ENCODE results near the gene EPYC.

Gene EPYC

GRCh38 chr12:91009319-91009950 lies 4.7 kb upstream of the EPYC start:
- TF ChIP-seq CTCF (IDR thresholded peaks at IDR 0.05; ENCODE audit: borderline replicate concordance, insufficient read depth, low read depth, low read length), result no peak
- H3K4me3 ChIP-seq (ENCODE audit: low read depth, low read length), result no peak overlapping the region

GRCh38 chr12:91007531-91008290 lies 2.9 kb upstream of the EPYC start:
- no peak overlapping the region for H3K4me3 ChIP-seq (ENCODE audit: low read depth, low read length)
- TF ChIP-seq CTCF (IDR thresholded peaks at IDR 0.05; ENCODE audit: borderline replicate concordance, insufficient read depth, low read depth, low read length), result no peak

- TF ChIP-seq CTCF (IDR thresholded peaks at IDR 0.05; ENCODE audit: borderline replicate concordance, insufficient read depth, low read depth, low read length), result no peak
- no peak overlapping the region for H3K4me3 ChIP-seq (ENCODE audit: low read depth, low read length)
These were observed 1.0 kb downstream of the EPYC start for GRCh38 chr12:91003737-91004136.

- no peak for TF ChIP-seq CTCF (IDR thresholded peaks at IDR 0.05; ENCODE audit: borderline replicate concordance, insufficient read depth, low read depth, low read length)
- no peak overlapping the region for H3K4me3 ChIP-seq (ENCODE audit: low read depth, low read length)
These were observed 3.5 kb downstream of the EPYC start for GRCh38 chr12:91001306-91001705.

GRCh38 chr12:90999966-91000365 lies 4.8 kb downstream of the EPYC start:
- no peak for TF ChIP-seq CTCF (IDR thresholded peaks at IDR 0.05; ENCODE audit: borderline replicate concordance, insufficient read depth, low read depth, low read length)
- H3K4me3 ChIP-seq (ENCODE audit: low read depth, low read length), result no peak overlapping the region

- TF ChIP-seq CTCF (IDR thresholded peaks at IDR 0.05; ENCODE audit: borderline replicate concordance, insufficient read depth, low read depth, low read length), result no peak
- H3K4me3 ChIP-seq (ENCODE audit: low read depth, low read length), result no peak overlapping the region
These were observed 5.2 kb downstream of the EPYC start for GRCh38 chr12:90999527-90999926.

- H3K4me3 ChIP-seq (ENCODE audit: low read depth, low read length), result no peak overlapping the region
- no peak for TF ChIP-seq CTCF (IDR thresholded peaks at IDR 0.05; ENCODE audit: borderline replicate concordance, insufficient read depth, low read depth, low read length)
These were observed 9.8 kb downstream of the EPYC start for GRCh38 chr12:90995010-90995409.

All from GM12875 (cell line).